NCI-H446 treated with DMSO at 0.1 percent for 48 hours (cell line): ENCODE data around the gene CDK14.

Experiments used
- DNase-seq: peaks from one replicate; lab custom pipeline; 2025; lab: John Stamatoyannopoulos, UW

Gene CDK14

DNA sequence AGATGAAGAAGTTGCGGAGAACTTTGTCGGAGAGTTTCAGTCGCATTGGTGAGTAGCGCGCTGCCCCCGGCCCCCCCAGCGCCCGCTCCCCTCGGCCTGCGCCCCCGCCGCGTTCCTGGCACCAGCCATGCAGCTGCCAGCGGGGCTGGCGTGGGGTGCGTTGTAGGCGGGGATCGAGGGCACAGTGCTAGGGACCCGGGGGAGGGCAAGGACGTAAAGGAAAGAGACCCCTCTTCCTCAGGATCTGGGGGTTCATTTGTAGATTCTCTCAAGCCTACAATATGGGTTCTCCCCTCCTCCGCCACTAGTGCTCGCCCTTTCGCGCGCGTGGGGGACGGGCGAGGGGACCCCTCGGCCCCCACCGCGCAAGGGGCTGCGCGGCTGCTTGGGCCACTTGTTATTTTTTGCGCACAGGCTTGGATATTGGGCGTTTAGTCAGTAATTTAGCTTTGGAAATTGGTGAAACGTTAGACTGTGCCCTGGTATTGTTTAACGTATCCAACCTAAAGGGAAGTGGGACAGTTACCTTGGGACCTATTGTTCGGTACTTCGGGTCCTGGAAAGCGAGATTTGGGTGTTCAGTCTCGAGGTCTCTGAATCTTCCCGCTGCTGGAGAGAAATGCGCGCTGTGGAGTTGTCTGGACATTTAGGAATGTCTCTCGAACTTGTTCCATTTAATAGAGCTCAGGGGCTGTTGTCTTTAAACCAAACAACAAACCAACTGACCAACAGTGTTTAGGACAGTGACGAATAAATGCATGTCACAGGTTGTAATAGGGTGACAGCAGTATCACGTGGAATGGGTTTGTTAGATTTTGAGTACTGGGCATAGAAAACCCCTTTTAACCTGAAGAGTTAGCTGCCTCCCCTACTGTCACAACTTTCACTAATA, 796 bp downstream of the CDK14 start:
- no peak for DNase-seq

DNA sequence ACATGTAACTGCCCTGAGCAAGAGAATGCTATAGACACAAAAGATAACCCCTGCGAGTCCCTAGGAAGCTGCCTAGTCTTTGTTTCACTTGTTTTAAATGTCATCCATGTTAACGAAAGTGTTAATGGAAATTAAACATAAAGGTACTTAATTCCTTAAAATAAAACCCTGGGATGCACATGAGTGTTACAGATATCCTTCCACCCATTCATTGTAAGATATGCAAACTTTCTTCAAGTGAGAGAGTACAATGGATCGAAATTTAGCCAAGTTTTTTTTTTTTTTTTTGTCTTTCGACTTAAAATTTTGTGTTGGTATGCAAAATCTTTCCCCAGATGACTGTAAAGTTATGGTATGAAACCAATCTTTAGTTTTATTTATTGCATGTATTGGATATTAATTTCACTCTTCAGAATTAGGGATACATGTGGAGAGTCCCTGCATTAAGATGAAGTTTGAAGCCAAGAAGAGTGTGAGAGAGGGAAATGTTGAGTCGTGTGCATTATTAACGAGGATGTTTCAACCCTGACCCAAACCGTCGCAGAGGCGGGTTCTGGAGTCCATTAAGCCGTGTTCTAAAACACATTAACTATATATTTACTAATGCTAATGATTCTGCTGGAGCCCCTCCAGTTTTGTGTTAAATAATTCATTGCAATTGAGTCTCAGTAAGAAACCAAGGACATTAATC, 1.6 kb downstream of the CDK14 start:
- DNase-seq, result no peak

DNA sequence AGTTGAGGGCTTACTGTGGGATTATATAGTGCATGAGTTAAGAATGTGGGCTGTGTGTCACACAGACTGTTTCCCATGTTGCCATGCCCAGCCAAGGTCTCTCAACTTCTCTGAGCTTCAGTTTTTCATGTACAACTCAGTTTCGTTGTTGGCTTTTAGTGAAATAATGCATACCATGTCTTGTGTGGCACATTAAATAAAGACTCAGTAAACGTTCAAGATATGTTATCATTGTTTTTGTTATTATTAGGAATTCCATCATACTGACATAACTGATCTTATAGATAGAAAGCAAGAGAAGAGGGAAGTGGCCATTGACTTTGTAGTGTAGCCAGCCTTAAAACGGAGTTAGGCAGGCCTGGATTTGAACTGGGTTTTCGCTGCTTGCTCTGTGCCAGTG, 2.9 kb downstream of the CDK14 start:
- no peak for DNase-seq

DNA sequence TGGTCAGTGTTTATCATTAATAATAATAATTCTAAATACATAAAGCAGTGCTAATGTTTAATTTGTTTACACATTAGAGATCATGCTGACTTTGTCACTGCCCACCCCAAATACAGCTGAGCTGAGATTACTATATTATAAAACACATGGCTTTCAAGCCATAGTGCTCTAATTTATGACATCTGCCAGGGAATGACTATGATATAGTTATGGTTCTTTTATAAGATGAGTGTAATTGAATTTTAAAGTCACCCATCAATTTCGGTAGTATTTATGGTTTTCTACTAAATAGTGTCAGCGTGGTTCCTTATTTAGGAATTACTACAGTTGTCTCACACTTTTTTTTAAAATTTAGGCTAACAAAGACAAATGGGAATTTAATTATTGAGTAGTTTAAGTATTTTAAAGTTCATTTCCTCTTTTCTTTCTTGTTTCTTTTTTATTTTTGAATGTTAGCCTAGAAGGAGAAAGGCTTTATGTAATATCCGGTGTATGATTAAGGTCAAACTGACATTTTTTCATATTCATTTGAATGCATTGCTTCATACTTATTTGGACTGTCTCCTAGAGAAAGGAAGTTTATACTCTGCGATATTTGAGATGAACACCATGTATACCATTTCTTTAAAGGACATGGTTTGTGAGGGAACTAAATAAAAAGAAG, 3.9 kb downstream of the CDK14 start:
- DNase-seq, result no peak

DNA sequence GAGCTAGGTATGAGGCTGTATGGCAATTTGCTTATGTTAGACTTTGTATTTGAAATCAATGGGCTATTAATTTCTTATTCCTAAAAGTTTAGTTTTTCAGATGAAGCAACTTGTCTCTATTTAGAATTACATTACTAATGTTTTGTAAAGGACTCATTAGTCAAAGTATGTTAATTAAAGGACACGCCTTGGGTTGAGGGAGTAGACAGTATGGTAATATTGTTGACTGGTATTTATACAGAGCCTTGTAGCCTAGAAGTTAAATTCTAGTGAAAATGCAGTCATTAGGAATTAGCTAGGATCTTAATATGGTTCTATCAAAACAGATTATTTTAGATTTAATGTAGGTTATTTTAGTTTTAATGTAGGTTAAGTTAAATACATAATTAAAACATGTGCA, 6.2 kb downstream of the CDK14 start:
- DNase-seq, result no peak

DNA sequence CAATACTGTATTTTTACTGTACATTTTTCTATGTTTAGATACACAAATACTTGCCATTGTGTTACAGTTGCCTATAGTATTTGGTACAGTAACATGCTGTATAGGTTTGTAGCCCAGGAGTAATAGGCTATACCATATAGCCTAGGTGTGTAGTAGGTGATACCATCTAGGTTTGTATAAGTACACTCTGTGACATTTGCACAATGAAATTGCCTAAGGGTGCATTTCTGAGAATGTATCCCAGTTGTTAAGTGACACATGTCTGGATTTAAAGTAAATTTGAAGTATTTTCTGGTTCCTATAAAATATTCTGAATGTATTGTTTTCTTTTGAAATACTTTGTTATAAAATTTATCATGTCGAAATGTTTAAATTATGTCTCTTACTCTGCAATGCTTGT, 7.2 kb downstream of the CDK14 start:
- DNase-seq, result no peak

DNA sequence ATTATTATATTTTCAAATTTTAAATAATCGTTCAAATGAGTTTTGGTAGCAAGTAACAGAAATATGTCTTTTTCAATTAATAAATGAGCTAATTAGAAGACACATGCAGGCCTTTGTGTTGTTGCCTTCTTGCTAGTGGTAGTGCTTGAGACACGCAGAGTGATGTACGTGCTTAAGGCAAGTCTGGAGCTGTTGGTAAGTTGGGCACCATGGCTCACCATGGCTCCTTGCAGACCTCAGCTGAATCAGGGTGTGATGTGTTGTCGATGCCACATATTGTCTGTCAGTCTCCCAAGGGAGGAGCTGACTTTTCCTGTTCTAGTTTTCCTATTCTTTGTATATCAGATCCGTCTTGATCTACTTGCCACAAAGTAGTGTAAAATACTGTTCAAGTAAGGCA, 8.3 kb downstream of the CDK14 start:
- DNase-seq, result no peak

DNA sequence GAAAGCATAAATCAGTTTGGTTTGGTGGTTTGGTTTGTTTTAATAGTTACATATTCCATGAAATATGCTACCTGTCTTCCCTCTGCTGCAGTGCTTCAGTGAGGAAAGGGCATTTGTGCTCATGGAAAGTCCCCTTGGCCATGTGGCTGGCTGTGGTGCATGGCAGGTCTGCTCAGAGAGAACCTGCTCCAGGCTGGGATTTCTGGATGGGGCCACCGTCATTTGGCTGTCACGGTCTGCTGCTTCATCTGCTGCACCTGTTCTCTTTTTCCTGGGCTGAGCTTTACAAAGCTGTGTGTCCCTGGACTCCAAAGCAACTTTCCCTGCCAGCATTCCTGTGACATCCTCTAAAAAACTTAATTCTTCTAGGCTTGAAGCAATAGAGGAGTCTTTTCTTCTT, 8.9 kb downstream of the CDK14 start:
- DNase-seq, result peak; percentile 32

DNA sequence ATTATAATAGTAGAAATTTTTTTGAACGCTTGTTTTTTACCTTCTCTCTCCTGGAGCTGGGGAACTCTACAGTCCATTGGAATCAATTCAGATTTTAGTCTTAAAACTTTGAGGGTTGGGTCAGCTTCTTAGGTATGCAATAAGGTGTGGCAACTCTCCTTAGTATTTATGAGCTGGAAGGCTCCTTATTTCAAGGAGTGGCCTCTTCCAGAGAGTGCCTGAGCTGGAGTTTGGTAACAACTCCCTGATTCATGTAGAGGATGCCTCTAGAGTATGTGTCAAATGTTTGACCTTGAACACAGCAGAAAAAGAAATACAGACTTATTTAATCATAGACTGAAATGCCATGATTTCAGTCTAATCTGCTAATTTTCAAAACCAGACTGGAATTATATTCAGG, 11.1 kb downstream of the CDK14 start:
- no peak for DNase-seq

DNA sequence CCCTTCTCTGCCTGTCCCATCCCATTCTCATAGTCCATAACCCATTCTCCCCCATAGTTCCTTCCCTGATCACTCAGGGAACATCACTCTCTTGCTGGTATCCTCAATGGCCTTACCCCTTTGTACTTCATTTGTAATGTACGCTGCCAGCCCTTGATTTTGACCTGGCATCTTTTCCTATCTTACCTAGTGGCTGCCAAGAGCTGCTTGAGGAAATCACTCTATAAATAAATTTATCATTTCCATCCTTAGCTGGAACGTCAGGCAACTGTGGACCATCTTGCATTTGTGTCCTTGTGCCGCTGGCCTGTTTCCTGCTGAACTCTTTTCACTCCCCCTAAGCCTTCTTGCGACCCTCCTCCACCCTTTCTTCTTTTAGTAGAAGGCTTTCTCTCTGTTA, 14.0 kb downstream of the CDK14 start:
- DNase-seq, result no peak

DNA sequence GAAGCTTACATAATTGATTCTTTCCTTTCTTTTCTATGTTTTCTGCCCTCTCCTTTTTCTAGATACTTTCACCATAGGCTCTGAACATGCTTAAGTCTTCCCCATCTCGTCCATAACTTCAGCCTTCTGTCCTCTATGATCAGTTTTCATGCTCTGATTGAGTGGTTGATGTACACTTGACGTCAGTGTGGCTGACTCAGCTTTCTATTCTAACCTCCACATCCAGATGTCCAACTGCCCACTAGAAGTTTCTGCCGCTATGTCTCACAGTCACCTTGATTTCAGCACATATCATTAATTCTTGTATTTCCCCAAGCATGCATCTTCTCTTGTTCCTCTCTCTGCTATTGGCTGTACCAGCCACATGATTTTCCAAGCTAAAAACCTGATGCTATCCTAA, 15.0 kb downstream of the CDK14 start:
- no peak for DNase-seq

DNA sequence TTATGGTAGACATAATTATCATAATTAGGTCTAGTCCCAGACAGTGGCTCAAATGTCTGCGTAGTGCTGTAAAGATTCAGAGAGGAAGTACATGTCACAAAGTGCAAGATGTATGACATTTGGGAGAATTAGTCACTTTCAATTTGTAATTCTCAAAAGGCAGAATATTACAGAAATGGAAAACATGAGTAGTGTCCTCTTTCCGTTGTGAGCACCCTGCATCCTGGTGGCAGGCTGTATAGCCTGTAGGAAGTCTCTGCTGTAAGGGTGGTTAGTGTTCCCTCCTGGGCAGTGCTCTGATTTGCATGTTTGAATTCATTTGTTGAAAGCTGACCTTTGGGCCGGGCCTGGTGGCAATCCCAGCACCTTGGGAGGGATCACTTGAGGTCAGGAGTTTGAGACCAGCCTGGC, 17.0 kb downstream of the CDK14 start:
- DNase-seq, result no peak

DNA sequence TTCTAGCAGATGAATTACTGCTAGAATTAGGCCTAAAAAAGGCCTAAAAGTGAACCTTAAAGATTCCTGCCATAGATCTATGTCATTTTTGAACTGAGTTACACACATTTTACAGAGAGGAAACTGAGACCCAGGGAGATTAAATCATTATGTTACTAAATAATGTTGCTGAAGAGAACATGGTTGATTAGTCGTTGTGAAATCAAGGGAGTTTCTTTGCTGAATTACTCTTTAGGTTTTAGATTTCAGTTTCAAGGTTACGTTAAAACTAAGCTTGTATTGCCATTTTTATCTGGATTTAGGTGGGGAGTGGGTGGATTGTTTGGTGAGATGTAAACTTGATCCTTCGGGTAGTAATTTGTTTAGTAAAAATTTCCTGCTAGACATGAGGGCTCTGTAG, 21.3 kb downstream of the CDK14 start:
- no peak for DNase-seq

DNA sequence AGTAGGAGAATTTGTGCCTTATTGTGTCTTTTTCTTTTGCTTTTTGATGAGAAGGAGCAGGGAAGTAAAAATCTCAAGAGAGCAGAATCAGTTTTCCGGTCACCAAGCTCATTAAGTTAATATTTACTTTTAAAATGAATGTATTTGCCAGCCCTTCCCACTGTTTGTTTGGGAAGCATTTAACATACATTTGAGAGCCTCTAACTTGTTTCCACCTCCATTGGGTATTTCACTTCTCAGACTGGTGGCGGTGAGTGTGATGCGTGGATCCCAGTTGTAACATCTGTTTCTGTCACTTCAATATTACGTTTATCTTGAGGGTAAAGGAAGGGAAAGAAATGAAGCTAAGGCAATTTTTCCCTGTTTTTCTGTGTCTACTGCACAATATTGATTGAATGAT, 22.8 kb downstream of the CDK14 start:
- no peak for DNase-seq

DNA sequence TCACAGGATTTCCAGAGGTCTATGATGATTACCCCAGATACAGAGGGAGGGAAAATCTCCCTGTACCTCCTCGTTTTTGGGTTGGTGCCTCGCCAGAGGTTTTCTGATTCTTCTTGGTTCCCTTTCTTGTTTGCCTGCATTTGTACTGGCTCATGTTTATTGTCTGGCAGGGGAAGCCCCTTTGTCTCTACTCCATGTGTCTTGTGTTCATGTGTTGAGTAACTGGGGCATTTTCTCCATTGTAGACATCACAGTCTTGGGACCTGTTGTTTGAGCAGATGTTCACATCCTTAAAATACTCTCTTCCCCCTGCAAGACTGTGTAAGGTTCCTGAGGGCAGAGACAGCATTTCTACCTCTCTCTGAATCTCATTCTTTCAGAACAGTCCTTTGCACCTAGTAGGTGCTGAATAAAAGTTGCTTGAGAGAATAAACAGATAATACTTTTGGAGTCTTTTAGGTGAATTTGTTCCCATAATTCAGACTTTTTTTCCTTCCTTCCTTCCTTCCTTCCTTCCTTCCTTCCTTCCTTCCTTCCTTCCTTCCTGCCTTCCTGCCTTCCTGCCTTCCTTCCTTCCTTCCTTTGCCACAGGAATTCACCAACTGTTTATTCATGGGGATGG, 25.1 kb downstream of the CDK14 start:
- DNase-seq, result no peak

DNA sequence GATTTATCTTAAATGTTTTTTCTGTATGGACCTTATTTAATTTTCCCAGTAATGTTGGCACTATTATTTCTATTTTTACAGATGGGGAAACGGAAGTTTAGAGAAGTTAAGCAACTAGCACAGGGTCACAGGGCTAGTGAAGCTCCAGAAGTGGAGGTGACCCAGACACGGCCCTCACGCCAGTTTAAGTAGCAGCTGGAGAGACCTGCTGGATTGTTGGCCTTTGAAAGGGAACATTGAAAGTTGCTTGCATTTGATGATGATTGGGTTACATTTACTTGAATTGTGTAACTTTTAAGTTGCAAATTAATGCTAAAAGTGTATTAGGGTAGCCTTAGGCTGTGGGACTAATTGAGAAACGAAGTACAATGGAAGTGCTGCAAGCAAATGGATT, 25.6 kb downstream of the CDK14 start:
- no peak for DNase-seq

DNA sequence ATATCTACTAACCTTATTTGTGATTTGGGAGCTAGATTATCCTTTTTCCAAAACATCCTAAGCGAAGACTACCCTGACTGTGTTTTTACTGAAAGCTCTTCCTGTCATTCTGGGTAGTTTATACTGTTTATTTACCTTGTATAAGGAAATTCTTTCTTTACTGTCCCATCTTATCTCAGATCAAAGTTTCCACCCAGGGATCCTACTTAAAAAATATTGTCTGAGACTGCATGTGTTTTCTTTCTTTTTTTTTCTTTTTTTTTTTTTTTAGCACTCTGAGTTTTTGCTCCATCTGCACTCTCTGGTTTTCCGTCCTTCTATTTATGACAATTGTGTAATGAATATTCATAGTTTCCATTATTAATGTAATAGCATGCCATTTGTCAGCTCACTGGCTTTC, 26.5 kb downstream of the CDK14 start:
- DNase-seq, result no peak

DNA sequence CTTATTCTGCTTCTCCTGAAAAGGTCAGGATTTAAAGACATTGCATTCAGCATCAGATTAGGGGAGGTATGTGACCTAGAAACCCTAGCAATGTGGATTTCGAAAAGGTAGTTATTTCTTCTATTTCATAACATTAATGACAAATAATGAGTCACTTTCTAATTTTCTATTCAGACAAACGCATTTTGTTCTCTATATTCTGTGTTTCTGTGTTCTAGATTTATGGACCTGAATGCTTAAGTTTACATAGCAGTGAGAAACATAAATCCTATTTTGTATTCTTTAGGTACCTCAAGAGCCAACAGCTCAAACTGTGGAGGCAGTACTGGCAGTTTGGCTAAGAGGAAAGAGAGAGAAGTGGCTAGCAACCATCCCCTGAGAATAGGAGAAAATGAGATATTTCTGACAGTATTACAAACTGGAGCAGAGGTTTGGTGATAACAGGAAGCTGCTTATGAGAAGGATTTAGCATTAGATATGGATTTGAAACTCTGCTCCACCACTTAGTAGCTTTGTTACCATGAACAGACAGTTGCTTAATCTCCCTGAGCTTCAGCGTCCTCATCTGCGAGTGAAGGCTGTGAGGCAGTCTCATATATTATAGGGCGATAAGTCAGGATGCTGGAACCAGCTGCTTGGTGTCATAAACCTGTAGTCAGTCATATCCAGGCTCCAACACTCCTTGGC, 28.2 kb downstream of the CDK14 start:
- no peak for DNase-seq

DNA sequence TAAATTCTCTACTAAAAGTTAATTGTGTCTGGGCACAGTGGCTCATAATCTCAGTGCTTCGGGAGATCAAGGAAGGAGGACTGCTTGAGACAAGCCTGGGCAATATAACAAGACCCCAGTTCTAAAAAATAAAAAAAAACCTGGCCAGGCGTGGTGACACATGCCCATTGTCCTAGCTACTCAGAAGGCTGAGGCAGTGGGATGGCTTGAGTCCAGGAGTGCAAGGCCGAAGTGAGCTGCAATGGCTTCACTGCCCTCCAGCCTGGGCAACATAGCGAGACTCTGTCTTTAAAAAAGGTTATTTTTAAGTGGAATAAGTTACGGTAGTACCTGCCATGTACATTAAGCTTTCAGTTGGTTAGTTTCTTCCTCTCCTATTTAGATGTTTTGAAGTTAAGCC, 28.9 kb downstream of the CDK14 start:
- DNase-seq, result no peak

DNA sequence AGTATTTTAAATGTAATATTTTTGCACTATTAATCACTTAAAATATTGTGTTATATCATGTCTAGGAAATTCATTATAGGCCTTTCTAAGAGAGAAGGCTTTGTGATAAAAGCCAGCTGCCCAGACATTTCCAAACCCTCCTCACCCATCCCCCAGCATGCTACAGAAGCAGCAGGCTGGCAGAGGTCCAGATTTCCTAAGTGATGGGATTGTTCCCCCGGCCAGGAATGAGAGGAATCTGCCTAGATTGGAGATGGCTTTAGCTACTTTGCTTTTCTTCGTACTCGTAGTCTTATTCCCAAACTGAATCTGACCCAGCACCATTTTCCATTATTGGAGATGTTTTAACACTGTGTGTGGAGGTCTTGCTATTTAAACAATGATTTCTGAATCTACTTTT, 29.4 kb downstream of the CDK14 start:
- peak; percentile 44 for DNase-seq

DNA sequence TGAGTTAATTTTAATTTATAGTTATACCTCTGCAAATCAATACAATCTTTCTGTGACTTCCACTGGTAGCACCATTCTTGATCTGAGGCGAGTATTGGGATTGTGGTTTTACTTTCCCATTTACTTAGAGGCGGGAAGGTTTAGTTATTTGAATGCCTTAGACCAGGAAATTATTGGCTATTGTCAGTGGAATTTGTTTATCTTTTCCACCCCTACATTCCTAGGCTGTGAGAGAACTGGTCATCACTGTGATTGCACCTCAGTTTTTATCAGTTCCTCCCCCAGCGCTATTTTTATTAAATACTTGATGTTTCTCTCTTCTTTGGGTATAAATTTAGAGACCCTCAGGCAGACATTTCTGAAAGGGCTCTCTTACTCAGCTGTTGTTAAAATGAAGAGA, 29.9 kb downstream of the CDK14 start:
- DNase-seq, result no peak

DNA sequence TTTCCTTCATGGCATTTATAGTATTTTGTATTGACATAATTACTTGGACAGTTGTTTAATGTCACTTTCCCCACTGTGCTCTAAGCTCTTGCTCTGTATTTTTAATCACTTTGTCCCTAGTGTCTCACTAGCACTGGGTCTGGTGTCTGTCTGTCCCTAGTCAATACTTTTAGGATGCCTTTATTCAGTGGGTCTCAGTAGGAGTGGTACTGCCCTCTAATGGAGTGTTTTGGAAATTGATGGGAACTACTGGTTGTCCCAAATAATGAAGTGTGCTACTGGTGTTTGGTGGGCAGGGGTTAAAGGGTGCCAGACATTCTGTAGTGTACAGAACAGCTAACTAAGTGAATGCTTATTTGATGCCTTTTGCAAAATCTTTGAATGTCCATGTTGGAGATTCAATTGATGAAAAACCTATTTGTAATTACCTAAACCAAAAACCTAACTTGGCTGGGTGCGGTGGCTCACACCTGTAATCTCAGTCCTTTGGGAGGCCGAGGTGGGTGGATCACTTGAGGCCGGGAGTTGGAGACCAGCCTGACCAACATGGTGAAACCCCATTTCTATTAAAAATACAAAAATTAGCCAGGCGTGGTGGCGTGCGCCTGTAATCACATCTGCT, 33.3 kb downstream of the CDK14 start:
- peak; percentile 37 for DNase-seq
